Natural killer cell (primary cell): Measurements from ENCODE around the gene FZR1. TPM values are rescaled to one million over a fixed set of nuclear protein-coding genes. Genes with fewer than 3 reads are reported as not detected.
"Not testable (repeated sequence)": the region's sequence is repeated elsewhere in the genome, so short reads cannot be mapped to it uniquely, and the experiment has no call there.

ENCODE experiments used
- ATAC-seq, 3 donors: fragments of 150-1000 bp in 2 of 3; fragments of 200-7000 bp in 1 of 3; cut with Tn5 transposase; 1 replicate in 1 of 3; 2 replicates in 2 of 3; pipeline ENCODE4 v1.10.0; 2021; ENCODE audit warnings: mild to moderate bottlenecking in 2 of 3, moderate library complexity in 2 of 3
- DNase-seq, 2 donors: peaks; one replicate each; pipeline versions ENCODE4 v3.0.0 to v3.0.0-alpha.2; 2013 to 2021; ENCODE audit warnings: mixed read lengths in 1 of 2
- H3K27ac ChIP-seq: one replicate; pipeline ENCODE4 v1.5.1; 2013; ENCODE audit warnings: mild to moderate bottlenecking, low read length
- H3K27me3 ChIP-seq: one replicate; pipeline ENCODE4 v1.6.1; 2013; ENCODE audit warnings: low read length; ENCODE audit not compliant: control insufficient read depth, insufficient read depth
- H3K36me3 ChIP-seq: one replicate; pipeline ENCODE4 v1.6.1; 2013; ENCODE audit warnings: low read length; ENCODE audit not compliant: control insufficient read depth, insufficient read depth
- H3K4me1 ChIP-seq: one replicate; pipeline ENCODE4 v1.6.1; 2013; ENCODE audit warnings: low read length; ENCODE audit not compliant: control insufficient read depth, insufficient read depth
- H3K4me3 ChIP-seq: one replicate; pipeline ENCODE4 v1.5.1; 2013; ENCODE audit warnings: low read length
- H3K9me3 ChIP-seq: one replicate; pipeline ENCODE4 v1.6.1; 2013; ENCODE audit warnings: low read length; ENCODE audit not compliant: control insufficient read depth, insufficient read depth
- H3K27ac Mint-ChIP-seq, 2 donors: one replicate each; pipeline ENCODE4 v1.8.0; 2022; ENCODE audit warnings: mild to moderate bottlenecking in 2 of 2, mixed read lengths in 2 of 2, moderate library complexity in 1 of 2
- H3K27me3 Mint-ChIP-seq, 2 donors: one replicate each; pipeline ENCODE4 v1.8.0; 2022; ENCODE audit warnings: low read depth in 2 of 2, mixed read lengths in 2 of 2
- H3K36me3 Mint-ChIP-seq: one replicate; pipeline ENCODE4 v1.8.0; 2022; ENCODE audit warnings: mixed read lengths
- H3K4me1 Mint-ChIP-seq, 2 donors: one replicate each; pipeline ENCODE4 v1.8.0; 2022; ENCODE audit warnings: mixed read lengths in 2 of 2
- H3K4me3 Mint-ChIP-seq: one replicate; pipeline ENCODE4 v1.8.0; 2022; ENCODE audit warnings: mild to moderate bottlenecking, moderate library complexity, mixed read lengths
- H3K9me3 Mint-ChIP-seq, 2 donors: one replicate each; pipeline ENCODE4 v1.8.0; 2022; ENCODE audit warnings: mixed read lengths in 2 of 2
- CTCF ChIP-seq: fragments of 200-600 bp; IDR thresholded peaks from one replicate; pipeline ENCODE4 v1.8.0; 2022; ENCODE audit warnings: antibody characterized with exemption
- WGBS: methylation state at CpG from one replicate; pipeline ENCODE4 v1.1.7; 2013; ENCODE audit warnings: missing lambda C conversion rate; ENCODE audit not compliant: insufficient coverage; 5-methylcytosine and 5-hydroxymethylcytosine counted together
- intact Hi-C: fragments of 100-400 bp; cut with micrococcal nuclease; formaldehyde crosslinking; loops from one replicate; pipeline ENCODE4 v1.14.2; 2022
- total RNA-seq, 4 donors: library from RNA; stranded (reverse); fragments of 120-200 nt in 1 of 4; gene quantifications; one replicate each; pipeline versions ENCODE4 v1.2.3 to v1.2.4, GENCODE V29; 2013 to 2022

Gene FZR1
- total RNA-seq, 3 donors from 2014 or later (not counting 1 experiment from before 2014, with no cell fraction given): 89.1 to 98.3 (median 91.4) TPM

DNA sequence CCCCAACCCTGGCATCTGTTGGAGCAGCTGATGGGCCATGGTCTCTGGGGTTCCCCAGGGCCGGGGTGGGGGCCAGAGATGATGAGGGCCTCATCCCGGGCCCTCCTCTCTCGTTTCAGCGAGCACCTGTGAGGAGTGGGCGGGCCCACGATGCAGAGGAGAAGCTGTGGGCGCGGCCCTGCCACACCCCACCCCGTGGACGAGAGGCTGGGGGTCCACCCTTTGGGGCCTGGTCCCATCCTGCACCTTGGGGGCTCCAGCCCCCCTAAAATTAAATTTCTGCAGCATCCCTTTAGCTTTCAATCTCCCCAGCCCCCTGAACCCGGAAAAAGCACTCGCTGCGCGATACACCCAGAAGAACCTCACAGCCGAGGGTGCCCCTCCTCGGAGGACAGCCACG, 72.3 kb downstream of the FZR1 start:
- Mint-ChIP-seq H3K4me1 (peaks cover 0 to 10% of the 10 kb centered on the region in 2 donors), H3K36me3 (no peaks in the 10 kb centered on the region), H3K4me3 (no peak overlapping the region), H3K27me3 (no peaks in the 10 kb centered on the region), H3K9me3 (no peaks in the 10 kb centered on the region), H3K27ac (no peak overlapping the region)
- intact Hi-C loops: no loop called here
- no peak overlapping the region for H3K4me3 ChIP-seq
- TF ChIP-seq CTCF: no peak
- peaks cover 14% of the 10 kb centered on the region for H3K4me1 ChIP-seq
- no peak overlapping the region for H3K27ac ChIP-seq
- no peaks in the 10 kb centered on the region for H3K27me3 ChIP-seq
- WGBS: 89% methylated on average over 17 of the region's 17 CpGs
- H3K9me3 ChIP-seq: no peaks in the 10 kb centered on the region
- ATAC-seq: no peak
- DNase-seq: no peak
- H3K36me3 ChIP-seq: no peaks in the 10 kb centered on the region

DNA sequence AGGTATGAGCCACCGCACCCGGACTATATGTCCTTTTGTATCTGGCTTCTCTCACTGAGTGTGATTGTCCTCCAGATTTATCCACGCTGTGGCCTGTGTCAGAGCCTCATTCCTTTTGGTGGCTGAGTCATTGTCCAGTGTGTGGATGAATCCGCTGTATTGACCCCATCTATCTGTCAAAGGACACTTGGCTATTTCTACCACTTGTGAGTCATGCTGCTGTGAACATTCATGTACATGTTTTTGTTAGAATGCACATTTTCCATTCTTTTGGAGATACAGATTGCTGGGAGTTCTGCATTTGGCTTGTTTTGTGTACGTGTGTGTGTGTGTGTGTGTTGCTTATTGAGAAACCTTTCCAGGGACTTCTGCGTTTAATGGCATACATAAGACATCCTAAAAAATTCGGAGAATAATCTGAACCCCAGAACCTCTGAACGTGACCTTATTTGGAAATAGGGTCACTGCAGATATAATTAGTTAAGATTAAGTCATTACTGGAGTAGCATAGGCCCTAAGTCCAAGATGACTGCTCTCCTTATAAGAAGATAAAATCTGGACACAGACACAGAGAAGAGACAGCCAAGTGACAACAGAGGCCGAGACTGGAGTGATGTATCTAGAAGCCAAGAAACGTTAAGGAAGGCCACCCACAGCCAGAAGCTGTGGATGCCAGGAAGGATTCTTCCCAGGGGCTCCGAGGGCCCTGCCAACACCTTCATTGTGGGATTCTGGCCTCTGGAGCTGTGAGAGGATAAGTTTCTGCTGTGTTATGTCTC, 74.2 kb downstream of the FZR1 start:
- peaks cover 0 to under 1% of the 10 kb centered on the region in 2 donors for H3K4me1 Mint-ChIP-seq
- intact Hi-C loops: no loop called here
- Histone ChIP-seq H3K4me3 (no peak overlapping the region), H3K9me3 (no peaks in the 10 kb centered on the region), H3K36me3 (no peaks in the 10 kb centered on the region), H3K4me1 (peaks cover 6% of the 10 kb centered on the region), H3K27me3 (no peaks in the 10 kb centered on the region), H3K27ac (no peak overlapping the region)
- ATAC-seq (no peak), DNase-seq (no peak)
- H3K27ac Mint-ChIP-seq: peak overlapping the region in 1 of 2 donors; percentile 36
- TF ChIP-seq CTCF: no peak
- H3K9me3 Mint-ChIP-seq: no peaks in the 10 kb centered on the region
- no peaks in the 10 kb centered on the region for H3K36me3 Mint-ChIP-seq
- 80% methylated on average over 11 of the region's 11 CpGs for WGBS
- no peak overlapping the region for H3K4me3 Mint-ChIP-seq
- H3K27me3 Mint-ChIP-seq: no peaks in the 10 kb centered on the region

- H3K27me3 Mint-ChIP-seq, H3K36me3 Mint-ChIP-seq, H3K4me3 ChIP-seq, H3K27me3 ChIP-seq, H3K4me3 Mint-ChIP-seq, intact Hi-C loops, H3K9me3 Mint-ChIP-seq, H3K27ac ChIP-seq, DNase-seq, H3K27ac Mint-ChIP-seq, H3K36me3 ChIP-seq, ATAC-seq, H3K4me1 Mint-ChIP-seq, H3K9me3 ChIP-seq: not testable (repeated sequence)
- H3K4me1 ChIP-seq: peaks cover 12% of the 10 kb centered on the region
- WGBS: 82% methylated on average over 4 of the region's 4 CpGs
These were observed 75.7 kb downstream of the FZR1 start for GRCh38 chr19:3581792-3582191.

GRCh38 chr19:3584036-3584802, 78.1 kb downstream of the FZR1 start:
- H3K27ac ChIP-seq, H3K4me3 Mint-ChIP-seq, ATAC-seq, H3K36me3 ChIP-seq, H3K9me3 ChIP-seq, H3K27me3 ChIP-seq, H3K36me3 Mint-ChIP-seq, DNase-seq, H3K27me3 Mint-ChIP-seq, intact Hi-C loops, H3K9me3 Mint-ChIP-seq, H3K4me1 Mint-ChIP-seq, H3K4me3 ChIP-seq, H3K27ac Mint-ChIP-seq: not testable (repeated sequence)
- peaks cover 12% of the 10 kb centered on the region for H3K4me1 ChIP-seq
- WGBS: 95% methylated on average over 13 of the region's 15 CpGs
